ENCODE data around the gene KIAA1755. TPM values are rescaled to one million over a fixed set of nuclear protein-coding genes. Genes with fewer than 3 reads are reported as not detected.

Gene KIAA1755
- total and polyA plus RNA-seq, 9 of the 15 experiments (the other 6 are each of a cell fraction or from before 2014, with no cell fraction given) = not detected

DNA sequence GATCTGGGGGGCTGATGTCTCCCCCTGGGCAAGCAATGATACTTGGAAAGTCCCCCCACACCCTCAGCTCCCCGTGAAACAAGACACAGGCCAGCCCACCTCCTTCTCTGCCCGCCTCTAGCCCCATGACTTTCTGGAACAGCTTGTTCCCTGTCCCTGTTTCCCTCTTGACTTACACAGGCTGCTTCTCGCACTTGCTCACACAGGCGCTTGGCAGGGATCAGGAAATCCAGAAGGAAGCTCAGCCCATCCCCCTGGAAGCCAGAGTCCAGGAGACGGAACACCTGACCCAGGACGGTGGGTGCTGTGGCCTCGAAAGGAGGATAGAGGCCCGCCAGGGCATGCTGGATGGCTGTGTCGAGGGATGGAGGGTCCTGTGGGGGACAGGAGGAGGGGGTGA, 14.8 kb downstream of the KIAA1755 start:
- no TSS peak for BruUV-seq (replicated peaks)
- ATAC-seq (no peak), DNase-seq (ENCODE audit: extremely low read depth in 1 of 4, low spot score in 3 of 4) (no peak), FAIRE-seq (no peak)
- Histone ChIP-seq H3K9me1 (ENCODE audit: control insufficient read depth, insufficient read depth, low read length) (no peaks in the 10 kb centered on the region), H3K27ac (ENCODE audit: extremely low read depth, low read depth, low read length) (no peak overlapping the region), H3K4me1 (replicated peaks in 1 of 2; ENCODE audit: control insufficient read depth in 2 of 2, insufficient read depth in 2 of 2, low read length in 2 of 2) (no peaks in the 10 kb centered on the region; a peak in 1 of 5 replicates), H4K20me1 (replicated peaks; ENCODE audit: control insufficient read depth, insufficient read depth, low read length) (no peaks in the 10 kb centered on the region), H3K27me3 (ENCODE audit: control insufficient read depth in 2 of 2, insufficient read depth in 2 of 2, low read length in 2 of 2) (peaks cover 0 to 6% of the 10 kb centered on the region in 2 experiments; a peak in 1 of 5 replicates), H3K9me3 (replicated peaks; ENCODE audit: control insufficient read depth, insufficient read depth, low read depth, low read length) (peaks cover 20% of the 10 kb centered on the region), H2AFZ (ENCODE audit: low read depth, low read length) (no peak overlapping the region), H3K4me3 (no peak overlapping the region), H3K9ac (ENCODE audit: insufficient read depth in 1 of 2, low read depth in 2 of 2, low read length in 2 of 2) (no peak overlapping the region), H3K79me2 (ENCODE audit: control insufficient read depth, insufficient read depth, low read length) (no peaks in the 10 kb centered on the region), H3K36me3 (ENCODE audit: control insufficient read depth, insufficient read depth, low read length) (no peaks in the 10 kb centered on the region), H3K4me2 (ENCODE audit: insufficient read depth, low read length) (no peak overlapping the region)
- intact Hi-C loops (cut with micrococcal nuclease) = no loop called here
- in situ Hi-C loops (cut with MboI) = no loop called here
- ChIA-PET CTCF (ENCODE audit: low intra/inter-chr PET ratio) (no interaction called here), POLR2A (interaction anchor here (0.5 kb wide), 1 partner anchor 340 kb away, joined by 4 read pairs; no protein-coding TSS in a partner anchor)
- TF ChIP-seq ZNF121 (CRISPR knock-in tag; conservative IDR thresholded peaks at IDR 0.05) (no peak), RBM34 (IDR thresholded peaks at IDR 0.05; ENCODE audit: borderline replicate concordance, insufficient read depth, low read length) (no peak), SRSF1 (IDR thresholded peaks at IDR 0.05; ENCODE audit: low read depth, low read length) (no peak), TCF7 (IDR thresholded peaks at IDR 0.05; ENCODE audit: borderline replicate concordance) (no peak), XRCC5 (IDR thresholded peaks at IDR 0.05; ENCODE audit: low read depth, low read length) (no peak), THRAP3 (IDR thresholded peaks at IDR 0.05; ENCODE audit: borderline replicate concordance) (no peak)
- WGBS (ENCODE audit: insufficient coverage, low coverage, missing lambda C conversion rate) = 4% methylated on average over 9 of the region's 9 CpGs

DNA sequence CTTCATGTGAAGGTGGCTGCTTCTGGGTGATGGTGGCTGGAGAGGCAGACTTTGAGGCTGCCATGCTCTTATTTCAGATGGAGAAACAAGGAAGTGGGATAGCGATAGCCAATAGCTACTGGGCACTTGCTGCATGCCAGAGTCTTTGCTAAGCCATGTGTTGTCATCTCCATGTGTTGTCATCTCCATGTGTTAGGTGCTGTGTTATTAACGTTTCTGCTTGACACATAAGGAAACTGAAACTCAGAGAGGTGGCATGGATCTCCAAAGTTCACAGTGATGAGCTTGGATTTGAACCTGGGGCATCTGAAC, 16.9 kb downstream of the KIAA1755 start:
- Histone ChIP-seq H3K79me2 (ENCODE audit: control insufficient read depth, insufficient read depth, low read length) (no peaks in the 10 kb centered on the region), H4K20me1 (replicated peaks; ENCODE audit: control insufficient read depth, insufficient read depth, low read length) (no peaks in the 10 kb centered on the region), H3K36me3 (ENCODE audit: control insufficient read depth, insufficient read depth, low read length) (no peaks in the 10 kb centered on the region), H3K27me3 (ENCODE audit: control insufficient read depth in 2 of 2, insufficient read depth in 2 of 2, low read length in 2 of 2) (no peaks in the 10 kb centered on the region; a peak in 1 of 5 replicates), H3K9me3 (replicated peaks; ENCODE audit: control insufficient read depth, insufficient read depth, low read depth, low read length) (peaks cover 20% of the 10 kb centered on the region), H2AFZ (ENCODE audit: low read depth, low read length) (no peak overlapping the region), H3K27ac (ENCODE audit: extremely low read depth, low read depth, low read length) (no peak overlapping the region), H3K9me1 (ENCODE audit: control insufficient read depth, insufficient read depth, low read length) (no peaks in the 10 kb centered on the region), H3K4me1 (replicated peaks in 1 of 2; ENCODE audit: control insufficient read depth in 2 of 2, insufficient read depth in 2 of 2, low read length in 2 of 2) (no peaks in the 10 kb centered on the region; a peak in 1 of 5 replicates), H3K4me3 (no peak overlapping the region), H3K9ac (ENCODE audit: insufficient read depth in 1 of 2, low read depth in 2 of 2, low read length in 2 of 2) (no peak overlapping the region), H3K4me2 (ENCODE audit: insufficient read depth, low read length) (no peak overlapping the region)
- FAIRE-seq = no peak
- CTCF ChIA-PET (ENCODE audit: low intra/inter-chr PET ratio) = no interaction called here
- in situ Hi-C loops (cut with MboI) (no loop called here), intact Hi-C loops (cut with micrococcal nuclease) (no loop called here)
- BruUV-seq (replicated peaks) = no TSS peak
- POLR2A ChIA-PET = no interaction called here
- no peak for DNase-seq (ENCODE audit: extremely low read depth in 1 of 4, low spot score in 3 of 4)
- WGBS (ENCODE audit: insufficient coverage, low coverage, missing lambda C conversion rate) = 8% methylated on average over 2 of the region's 2 CpGs
- ATAC-seq = no peak
- TF ChIP-seq ZZZ3 (IDR thresholded peaks at IDR 0.05) (no peak), CEBPG (CRISPR knock-in tag; IDR thresholded peaks at IDR 0.05) (no peak), CEBPG (tag; conservative IDR thresholded peaks at IDR 0.05 in 1 of 2, IDR thresholded peaks at IDR 0.05 in 1 of 2) (no peak), MTA1 (IDR thresholded peaks at IDR 0.05; ENCODE audit: borderline replicate concordance) (no peak), PCBP1 (IDR thresholded peaks at IDR 0.05; ENCODE audit: low read depth, low read length, poor library complexity, severe bottlenecking) (no peak), SAFB2 (IDR thresholded peaks at IDR 0.05; ENCODE audit: borderline replicate concordance, low read depth, low read length, severe bottlenecking) (no peak), BRCA1 (IDR thresholded peaks at IDR 0.05) (no peak), BRCA1 (CRISPR knock-in tag; IDR thresholded peaks at IDR 0.05) (no peak), ZNF707 (CRISPR knock-in tag; conservative IDR thresholded peaks at IDR 0.05) (no peak), SREBF2 (CRISPR knock-in tag; IDR thresholded peaks at IDR 0.05) (no peak), BRD9 (IDR thresholded peaks at IDR 0.05; ENCODE audit: low read depth, partially characterized antibody) (no peak)
- TF ChIP-seq, protein P1, sequence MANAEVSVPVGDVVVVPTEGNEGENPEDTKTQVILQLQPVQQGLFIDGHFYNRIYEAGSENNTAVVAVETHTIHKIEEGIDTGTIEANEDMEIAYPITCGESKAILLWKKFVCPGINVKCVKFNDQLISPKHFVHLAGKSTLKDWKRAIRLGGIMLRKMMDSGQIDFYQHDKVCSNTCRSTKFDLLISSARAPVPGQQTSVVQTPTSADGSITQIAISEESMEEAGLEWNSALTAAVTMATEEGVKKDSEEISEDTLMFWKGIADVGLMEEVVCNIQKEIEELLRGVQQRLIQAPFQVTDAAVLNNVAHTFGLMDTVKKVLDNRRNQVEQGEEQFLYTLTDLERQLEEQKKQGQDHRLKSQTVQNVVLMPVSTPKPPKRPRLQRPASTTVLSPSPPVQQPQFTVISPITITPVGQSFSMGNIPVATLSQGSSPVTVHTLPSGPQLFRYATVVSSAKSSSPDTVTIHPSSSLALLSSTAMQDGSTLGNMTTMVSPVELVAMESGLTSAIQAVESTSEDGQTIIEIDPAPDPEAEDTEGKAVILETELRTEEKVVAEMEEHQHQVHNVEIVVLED (CRISPR knock-in tag; IDR thresholded peaks at IDR 0.05) = no peak

Data from K562 (cell line).